ENCODE results near the gene G6PC1. TPM values are rescaled to one million over a fixed set of nuclear protein-coding genes. Genes with fewer than 3 reads are reported as not detected.
"Not testable (repeated sequence)": the region's sequence is repeated elsewhere in the genome, so short reads cannot be mapped to it uniquely, and the experiment has no call there.

The G6PC1 gene
- total RNA-seq, 2 experiments from 2014 or later: not detected

DNA sequence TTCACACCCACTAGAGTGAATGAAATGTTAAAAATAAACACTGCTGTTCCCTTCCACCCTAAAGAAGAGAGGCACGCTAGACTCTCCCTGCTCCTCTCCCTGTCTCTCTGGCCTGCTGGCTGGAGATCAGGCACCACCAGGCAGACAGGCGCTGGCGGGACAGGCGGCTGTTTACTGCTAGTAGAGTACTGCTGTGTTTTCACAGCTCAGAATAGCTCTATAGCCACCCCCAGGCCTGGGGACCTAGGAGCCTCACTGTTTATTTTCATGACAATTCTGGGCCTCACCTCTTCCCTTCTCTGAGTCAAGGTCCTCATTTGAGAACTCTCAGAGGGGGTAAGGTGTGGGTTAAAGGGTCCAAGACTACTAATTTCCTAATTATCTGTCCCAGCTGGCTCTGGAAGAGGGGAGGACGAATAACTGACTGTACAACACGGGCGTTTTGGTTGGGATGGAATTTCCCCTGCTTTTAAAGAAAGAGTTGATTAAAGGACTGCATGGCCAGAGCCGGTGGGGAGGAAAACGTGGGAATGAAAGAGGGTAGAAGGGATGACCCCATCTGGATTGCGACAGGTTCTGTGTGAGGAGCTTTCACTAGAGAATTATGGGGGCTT is 9.0 kb upstream of the G6PC1 start:
- Mint-ChIP-seq H3K27me3 (peaks cover 12% of the 10 kb centered on the region), H3K4me3 (no peak overlapping the region)
- intact Hi-C loops (cut with micrococcal nuclease): no loop called here

DNA sequence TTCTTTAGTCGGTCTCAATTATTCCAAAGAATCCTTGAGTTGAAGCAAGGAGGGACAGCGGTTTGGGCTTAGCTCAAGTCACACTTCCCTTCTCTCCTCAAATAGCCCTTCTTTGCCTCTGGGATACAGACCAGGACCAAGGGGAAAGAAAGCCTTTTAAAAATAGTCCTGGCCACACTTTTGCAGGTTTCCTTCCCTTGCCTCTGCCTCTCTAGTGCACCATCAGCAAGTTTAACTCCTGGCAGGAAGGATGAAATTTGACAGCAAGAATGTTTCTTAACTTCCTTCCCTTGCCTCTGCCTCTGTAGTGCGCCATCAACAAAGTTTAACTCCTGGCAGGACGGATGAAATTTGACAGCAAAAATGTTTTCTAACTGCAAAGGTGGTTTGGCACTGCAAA is 7.2 kb upstream of the G6PC1 start:
- TF ChIP-seq, protein P1, sequence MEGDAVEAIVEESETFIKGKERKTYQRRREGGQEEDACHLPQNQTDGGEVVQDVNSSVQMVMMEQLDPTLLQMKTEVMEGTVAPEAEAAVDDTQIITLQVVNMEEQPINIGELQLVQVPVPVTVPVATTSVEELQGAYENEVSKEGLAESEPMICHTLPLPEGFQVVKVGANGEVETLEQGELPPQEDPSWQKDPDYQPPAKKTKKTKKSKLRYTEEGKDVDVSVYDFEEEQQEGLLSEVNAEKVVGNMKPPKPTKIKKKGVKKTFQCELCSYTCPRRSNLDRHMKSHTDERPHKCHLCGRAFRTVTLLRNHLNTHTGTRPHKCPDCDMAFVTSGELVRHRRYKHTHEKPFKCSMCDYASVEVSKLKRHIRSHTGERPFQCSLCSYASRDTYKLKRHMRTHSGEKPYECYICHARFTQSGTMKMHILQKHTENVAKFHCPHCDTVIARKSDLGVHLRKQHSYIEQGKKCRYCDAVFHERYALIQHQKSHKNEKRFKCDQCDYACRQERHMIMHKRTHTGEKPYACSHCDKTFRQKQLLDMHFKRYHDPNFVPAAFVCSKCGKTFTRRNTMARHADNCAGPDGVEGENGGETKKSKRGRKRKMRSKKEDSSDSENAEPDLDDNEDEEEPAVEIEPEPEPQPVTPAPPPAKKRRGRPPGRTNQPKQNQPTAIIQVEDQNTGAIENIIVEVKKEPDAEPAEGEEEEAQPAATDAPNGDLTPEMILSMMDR (IDR thresholded peaks at IDR 0.05): no peak
- ChIA-PET CTCF (no interaction called here), POLR2A (no interaction called here)
- Mint-ChIP-seq H3K9me3 (no peaks in the 10 kb centered on the region), H3K27ac (no peak overlapping the region), H3K4me3 (no peak overlapping the region), H3K4me1 (ENCODE audit: low read depth) (no peaks in the 10 kb centered on the region), H3K27me3 (peaks cover 14% of the 10 kb centered on the region), H3K36me3 (ENCODE audit: low read depth) (no peaks in the 10 kb centered on the region)
- intact Hi-C loops (cut with micrococcal nuclease): no loop called here
- DNase-seq: no peak
- ATAC-seq: no peak

More for the DNA sequence above, 9.0 kb upstream of the G6PC1 start:
- Mint-ChIP-seq H3K36me3 (ENCODE audit: low read depth) (no peaks in the 10 kb centered on the region), H3K27ac (no peak overlapping the region), H3K9me3 (no peaks in the 10 kb centered on the region), H3K4me1 (ENCODE audit: low read depth) (no peaks in the 10 kb centered on the region)
- no peak for ATAC-seq
- CTCF ChIA-PET: no interaction called here
- TF ChIP-seq, protein P1 (IDR thresholded peaks at IDR 0.05): no peak
- DNase-seq: no peak
- POLR2A ChIA-PET: no interaction called here

DNA sequence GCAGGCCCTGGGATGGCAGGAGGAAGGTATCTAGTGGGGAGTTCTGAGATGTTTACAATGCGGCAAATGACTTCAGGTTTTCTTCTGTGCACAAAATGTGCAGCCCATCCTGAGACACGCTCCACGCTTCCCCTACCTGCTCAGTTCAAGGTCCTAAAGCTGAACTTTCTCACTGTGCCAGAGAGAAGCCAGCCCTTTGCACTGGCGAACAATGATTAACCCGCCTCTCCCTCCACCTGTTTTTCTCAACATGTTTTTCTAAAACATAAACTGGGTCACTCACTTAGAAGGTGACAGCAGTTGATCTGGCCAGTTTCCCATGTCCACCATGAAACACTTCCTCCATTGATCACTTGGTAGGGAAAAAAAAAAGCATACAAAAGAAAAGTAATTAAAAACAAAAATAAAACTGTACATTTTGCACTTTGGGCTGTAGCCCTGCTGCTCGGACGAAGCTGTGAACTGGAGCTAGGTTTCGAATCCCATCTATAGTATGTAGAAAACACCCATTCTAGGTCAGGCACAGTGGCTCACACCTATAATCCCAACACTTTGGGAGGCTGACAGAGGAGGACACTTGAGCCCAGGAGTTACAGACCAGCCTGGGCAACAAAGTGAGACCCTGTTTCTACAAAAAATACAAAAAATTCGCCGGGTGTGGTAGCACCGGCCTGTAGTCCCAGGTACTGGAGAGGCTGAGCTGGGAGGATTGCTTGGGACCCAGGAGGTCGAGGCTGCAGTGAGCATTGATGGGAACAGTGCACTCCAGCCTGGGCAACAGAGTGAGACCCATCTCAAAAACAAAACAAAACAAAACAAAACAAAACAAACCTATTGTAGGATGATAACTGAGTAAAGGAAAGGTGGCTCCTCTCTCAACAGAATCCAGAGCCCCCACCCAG is 6.1 kb upstream of the G6PC1 start:
- ChIA-PET POLR2A (no interaction called here), CTCF (no interaction called here)
- H3K36me3 Mint-ChIP-seq (ENCODE audit: low read depth): no peaks in the 10 kb centered on the region
- H3K9me3 Mint-ChIP-seq: no peaks in the 10 kb centered on the region
- TF ChIP-seq, protein P1 (IDR thresholded peaks at IDR 0.05): no peak
- DNase-seq (no peak), ATAC-seq (no peak)
- H3K4me3 Mint-ChIP-seq: no peak overlapping the region
- no peak overlapping the region for H3K27ac Mint-ChIP-seq
- intact Hi-C loops (cut with micrococcal nuclease): no loop called here
- peaks cover 14% of the 10 kb centered on the region for H3K27me3 Mint-ChIP-seq
- no peaks in the 10 kb centered on the region for H3K4me1 Mint-ChIP-seq (ENCODE audit: low read depth)

DNA sequence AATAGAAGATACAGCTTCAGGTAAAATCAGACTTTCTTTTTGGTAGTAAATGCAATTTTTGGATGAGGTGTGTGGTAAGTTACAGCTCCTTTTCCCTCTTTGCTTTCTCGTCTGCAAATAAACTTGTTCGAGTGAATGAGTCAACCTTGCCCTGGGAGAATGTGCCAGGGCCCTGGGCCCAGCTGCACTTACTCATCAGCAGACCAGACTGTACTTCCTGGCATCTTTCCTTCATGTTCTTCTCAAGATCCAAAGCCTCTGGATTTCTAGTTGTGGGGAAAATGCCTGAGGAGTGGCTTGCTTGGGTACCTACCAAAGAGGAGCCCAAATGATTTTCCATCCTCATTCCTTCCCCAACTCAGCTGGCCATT is 5.4 kb upstream of the G6PC1 start:
- H3K36me3 Mint-ChIP-seq (ENCODE audit: low read depth): no peaks in the 10 kb centered on the region
- H3K4me1 Mint-ChIP-seq (ENCODE audit: low read depth): no peaks in the 10 kb centered on the region
- no peaks in the 10 kb centered on the region for H3K9me3 Mint-ChIP-seq
- POLR2A ChIA-PET: no interaction called here
- H3K27ac Mint-ChIP-seq: no peak overlapping the region
- peaks cover 14% of the 10 kb centered on the region for H3K27me3 Mint-ChIP-seq
- DNase-seq: no peak
- intact Hi-C loops (cut with micrococcal nuclease): no loop called here
- ATAC-seq: no peak
- TF ChIP-seq, protein P1 (IDR thresholded peaks at IDR 0.05): no peak
- CTCF ChIA-PET: no interaction called here
- no peak overlapping the region for H3K4me3 Mint-ChIP-seq

DNA sequence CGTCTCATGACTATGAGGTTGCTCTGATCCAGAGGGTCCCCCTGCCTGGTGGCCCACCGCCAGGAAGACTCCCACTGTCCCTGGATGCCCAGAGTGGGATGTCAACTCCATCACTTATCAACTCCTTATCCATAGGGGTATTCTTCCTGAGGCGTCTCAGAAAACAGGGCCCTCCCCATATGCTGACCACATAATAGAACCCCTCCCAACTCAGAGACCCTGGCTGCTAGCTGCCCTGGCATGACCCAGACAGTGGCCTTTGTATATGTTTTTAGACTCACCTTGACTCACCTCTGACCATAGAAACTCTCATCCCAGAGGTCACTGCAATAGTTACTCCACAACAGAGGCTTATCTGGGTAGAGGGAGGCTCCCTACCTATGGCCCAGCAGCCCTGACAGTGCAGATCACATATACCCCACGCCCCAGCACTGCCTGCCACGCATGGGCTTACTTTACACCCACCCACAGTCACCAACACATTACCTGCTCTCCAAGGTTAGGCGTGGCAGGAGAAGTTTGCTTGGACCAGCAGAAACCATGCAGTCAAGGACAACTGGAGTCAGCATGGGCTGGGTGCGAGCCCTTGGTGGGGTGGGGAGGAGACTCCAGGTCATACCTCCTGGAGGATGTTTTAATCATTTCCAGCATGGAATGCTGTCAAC is 2.3 kb upstream of the G6PC1 start:
- no peaks in the 10 kb centered on the region for H3K9me3 Mint-ChIP-seq
- intact Hi-C loops (cut with micrococcal nuclease): no loop called here
- H3K27me3 Mint-ChIP-seq: peaks cover 16% of the 10 kb centered on the region
- TF ChIP-seq, protein P1 (IDR thresholded peaks at IDR 0.05): no peak
- no peak for ATAC-seq
- no peaks in the 10 kb centered on the region for H3K36me3 Mint-ChIP-seq (ENCODE audit: low read depth)
- no peak overlapping the region for H3K4me3 Mint-ChIP-seq
- no peak for DNase-seq
- POLR2A ChIA-PET: no interaction called here
- no peak overlapping the region for H3K27ac Mint-ChIP-seq
- CTCF ChIA-PET: no interaction called here
- no peaks in the 10 kb centered on the region for H3K4me1 Mint-ChIP-seq (ENCODE audit: low read depth)

DNA sequence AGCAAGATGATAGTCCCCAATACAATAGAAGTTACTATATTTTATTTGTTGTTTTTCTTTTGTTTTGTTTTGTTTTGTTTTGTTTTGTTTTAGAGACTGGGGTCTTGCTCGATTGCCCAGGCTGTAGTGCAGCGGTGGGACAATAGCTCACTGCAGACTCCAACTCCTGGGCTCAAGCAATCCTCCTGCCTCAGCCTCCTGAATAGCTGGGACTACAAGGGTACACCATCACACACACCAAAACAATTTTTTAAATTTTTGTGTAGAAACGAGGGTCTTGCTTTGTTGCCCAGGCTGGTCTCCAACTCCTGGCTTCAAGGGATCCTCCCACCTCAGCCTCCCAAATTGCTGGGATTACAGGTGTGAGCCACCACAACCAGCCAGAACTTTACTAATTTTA is 618 bp upstream of the G6PC1 start:
- DNase-seq; intact Hi-C loops (cut with micrococcal nuclease): not testable (repeated sequence)

More for the DNA sequence above, 618 bp upstream of the G6PC1 start:
- H3K27ac Mint-ChIP-seq; H3K4me1 Mint-ChIP-seq (ENCODE audit: low read depth); H3K4me3 Mint-ChIP-seq; H3K9me3 Mint-ChIP-seq; ATAC-seq; POLR2A ChIA-PET; H3K27me3 Mint-ChIP-seq; H3K36me3 Mint-ChIP-seq (ENCODE audit: low read depth); CTCF ChIA-PET: not testable (repeated sequence)

All from activated CD8-positive, alpha-beta T cell treated with anti-CD3 and anti-CD28 coated beads for 36 hours (primary cell).